Measurements from ENCODE around the gene SFRP4.

SFRP4 gene

DNA sequence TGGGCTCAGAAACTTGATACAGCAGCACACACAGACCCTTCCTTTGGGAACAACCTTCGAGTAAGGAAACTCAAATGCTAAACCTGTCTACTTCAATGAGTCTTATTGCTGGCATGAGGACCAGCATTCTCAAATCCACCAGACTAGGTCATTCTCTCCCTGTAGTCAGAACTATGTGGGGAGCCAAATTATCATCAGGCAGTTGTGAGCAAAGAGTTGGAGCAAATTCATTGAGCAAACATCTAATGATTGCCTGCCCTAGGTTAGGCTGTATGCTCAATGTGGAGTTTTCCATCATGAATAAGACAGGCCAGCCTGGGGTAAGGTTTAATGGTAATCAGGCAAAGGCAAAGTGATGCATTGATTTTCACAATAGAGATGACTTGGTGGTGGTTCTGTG, 7.4 kb upstream of the SFRP4 start:
- Histone ChIP-seq H3K27me3 (ENCODE audit: insufficient read depth, low read depth, severe bottlenecking) (no peaks in the 10 kb centered on the region), H3K4me3 (ENCODE audit: low read depth, low read length) (no peak overlapping the region), H3K9me3 (ENCODE audit: severe bottlenecking) (no peaks in the 10 kb centered on the region), H3K36me3 (no peaks in the 10 kb centered on the region; the same call in 1 of the 2 replicates), H3K27ac (no peak overlapping the region)
- TF ChIP-seq, protein P1, sequence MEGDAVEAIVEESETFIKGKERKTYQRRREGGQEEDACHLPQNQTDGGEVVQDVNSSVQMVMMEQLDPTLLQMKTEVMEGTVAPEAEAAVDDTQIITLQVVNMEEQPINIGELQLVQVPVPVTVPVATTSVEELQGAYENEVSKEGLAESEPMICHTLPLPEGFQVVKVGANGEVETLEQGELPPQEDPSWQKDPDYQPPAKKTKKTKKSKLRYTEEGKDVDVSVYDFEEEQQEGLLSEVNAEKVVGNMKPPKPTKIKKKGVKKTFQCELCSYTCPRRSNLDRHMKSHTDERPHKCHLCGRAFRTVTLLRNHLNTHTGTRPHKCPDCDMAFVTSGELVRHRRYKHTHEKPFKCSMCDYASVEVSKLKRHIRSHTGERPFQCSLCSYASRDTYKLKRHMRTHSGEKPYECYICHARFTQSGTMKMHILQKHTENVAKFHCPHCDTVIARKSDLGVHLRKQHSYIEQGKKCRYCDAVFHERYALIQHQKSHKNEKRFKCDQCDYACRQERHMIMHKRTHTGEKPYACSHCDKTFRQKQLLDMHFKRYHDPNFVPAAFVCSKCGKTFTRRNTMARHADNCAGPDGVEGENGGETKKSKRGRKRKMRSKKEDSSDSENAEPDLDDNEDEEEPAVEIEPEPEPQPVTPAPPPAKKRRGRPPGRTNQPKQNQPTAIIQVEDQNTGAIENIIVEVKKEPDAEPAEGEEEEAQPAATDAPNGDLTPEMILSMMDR (IDR thresholded peaks at IDR 0.05; ENCODE audit: low read depth, low read length) = no peak
- DNase-seq = no peak

DNA sequence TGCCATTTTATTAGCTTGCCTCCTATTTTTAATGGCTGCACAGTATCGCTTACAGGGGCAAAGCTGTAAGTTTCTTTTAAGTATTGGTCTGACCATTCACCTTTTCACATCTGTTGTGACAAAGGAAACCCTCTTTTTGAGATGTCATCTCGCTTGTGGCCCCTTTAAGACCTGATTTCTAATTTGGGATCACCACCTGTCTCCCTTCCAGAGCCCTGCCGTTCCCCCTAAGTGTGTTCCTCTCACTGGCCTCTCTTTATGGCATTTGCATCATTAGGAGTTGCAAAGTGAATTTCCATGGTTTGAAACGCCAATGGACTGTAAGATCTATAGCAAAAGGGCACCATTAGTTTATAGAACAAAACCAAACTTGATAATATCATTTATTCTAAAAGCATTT, 5.3 kb upstream of the SFRP4 start:
- no peaks in the 10 kb centered on the region for H3K27me3 ChIP-seq (ENCODE audit: insufficient read depth, low read depth, severe bottlenecking)
- TF ChIP-seq, protein P1 (IDR thresholded peaks at IDR 0.05; ENCODE audit: low read depth, low read length) = no peak
- no peak overlapping the region for H3K27ac ChIP-seq
- H3K36me3 ChIP-seq = no peaks in the 10 kb centered on the region; the same call in 1 of the 2 replicates
- no peaks in the 10 kb centered on the region for H3K9me3 ChIP-seq (ENCODE audit: severe bottlenecking)
- H3K4me3 ChIP-seq (ENCODE audit: low read depth, low read length) = no peak overlapping the region
- no peak for DNase-seq

DNA sequence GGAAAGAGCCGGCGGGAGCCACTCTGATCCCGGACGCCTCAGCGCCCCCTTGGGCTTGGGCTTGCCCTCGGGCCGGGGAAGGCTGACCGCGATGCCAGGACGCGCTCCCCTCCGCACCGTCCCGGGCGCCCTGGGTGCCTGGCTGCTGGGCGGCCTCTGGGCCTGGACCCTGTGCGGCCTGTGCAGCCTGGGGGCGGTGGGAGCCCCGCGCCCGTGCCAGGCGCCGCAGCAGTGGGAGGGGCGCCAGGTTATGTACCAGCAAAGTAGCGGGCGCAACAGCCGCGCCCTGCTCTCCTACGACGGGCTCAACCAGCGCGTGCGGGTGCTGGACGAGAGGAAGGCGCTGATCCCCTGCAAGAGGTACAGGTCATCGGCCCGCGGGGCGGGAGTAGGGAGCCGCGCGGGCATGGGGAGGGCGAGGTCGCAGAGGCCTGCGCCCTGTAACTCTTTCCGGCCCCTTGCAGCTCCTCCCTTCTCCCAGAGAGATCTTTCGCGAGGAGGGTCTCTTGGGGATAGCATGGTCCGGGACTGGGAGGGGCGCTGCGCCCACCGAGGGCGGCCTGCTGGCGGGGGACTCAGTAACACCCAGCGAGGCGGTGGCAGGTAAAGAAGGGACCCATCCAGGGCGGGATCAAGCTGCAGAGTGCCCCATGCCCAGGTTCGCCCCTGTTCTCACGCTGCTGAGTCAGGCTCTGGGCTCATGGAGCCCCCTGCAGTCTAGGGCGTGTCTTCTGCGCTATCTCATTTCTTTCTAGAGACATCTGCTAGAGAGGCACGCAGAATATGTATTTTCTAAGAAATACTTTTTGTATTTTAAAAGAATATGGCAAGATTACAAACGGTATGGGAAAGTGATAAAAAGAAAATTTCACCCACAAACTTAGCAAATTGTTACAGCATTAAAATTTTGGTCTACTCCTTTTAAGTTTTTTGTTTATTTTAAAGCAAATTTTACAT, 4.5 kb upstream of the SFRP4 start:
- TF ChIP-seq, protein P1 (IDR thresholded peaks at IDR 0.05; ENCODE audit: low read depth, low read length) = peak; percentile 44
- H3K27ac ChIP-seq = peak overlapping the region; percentile 74
- H3K4me3 ChIP-seq (ENCODE audit: low read depth, low read length) = peak overlapping the region; percentile 86

DNA sequence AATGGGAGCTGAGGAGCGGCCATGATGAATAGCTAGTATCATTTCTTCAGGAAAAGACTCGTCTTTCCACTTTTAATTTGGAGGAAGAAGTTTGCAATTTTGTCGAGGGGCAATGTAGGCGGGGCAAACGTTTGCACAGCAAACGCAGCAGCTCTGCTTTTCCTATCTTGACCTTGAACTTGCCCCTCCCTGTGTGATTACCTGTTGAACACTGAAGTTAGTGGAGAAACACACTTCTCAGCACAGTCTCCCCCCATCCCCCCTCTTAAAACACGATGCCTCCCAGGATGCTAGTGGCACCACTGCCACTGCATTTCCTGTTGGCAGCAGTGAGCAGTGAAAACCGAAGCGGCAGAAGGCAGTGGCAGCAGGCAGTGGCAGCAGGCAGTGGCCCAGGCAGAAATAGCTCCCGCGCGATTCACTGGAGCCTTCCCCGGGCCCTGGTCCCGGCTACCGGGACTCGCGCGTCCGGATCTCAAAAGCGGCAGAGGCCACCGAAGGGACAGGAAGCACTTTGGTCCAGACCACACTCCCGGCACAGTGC, 3.8 kb upstream of the SFRP4 start, which contains the start of gene EPDR1:
EPDR1 (plus strand) TSS at position 336 of the 544 bp plus-strand sequence. CDS start 300 bp downstream, outside the sequence.
- TF ChIP-seq, protein P1 (IDR thresholded peaks at IDR 0.05; ENCODE audit: low read depth, low read length) = peak; percentile 46
- peak within 1 kb of the TSS; percentile 86 for H3K4me3 ChIP-seq (ENCODE audit: low read depth, low read length)
- H3K27me3 ChIP-seq (ENCODE audit: insufficient read depth, low read depth, severe bottlenecking) = no peaks in the 10 kb centered on the region
- H3K27ac ChIP-seq = peak within 1 kb of the TSS; percentile 74
- H3K36me3 ChIP-seq = no peaks in the 10 kb centered on the region; the same call in 1 of the 2 replicates
- peak; percentile 73 for DNase-seq
- no peaks in the 10 kb centered on the region for H3K9me3 ChIP-seq (ENCODE audit: severe bottlenecking)

More for the DNA sequence above, 4.5 kb upstream of the SFRP4 start:
- DNase-seq = peak; percentile 57
- Histone ChIP-seq H3K9me3 (ENCODE audit: severe bottlenecking) (no peaks in the 10 kb centered on the region), H3K27me3 (ENCODE audit: insufficient read depth, low read depth, severe bottlenecking) (no peaks in the 10 kb centered on the region), H3K36me3 (no peaks in the 10 kb centered on the region; the same call in 1 of the 2 replicates)

DNA sequence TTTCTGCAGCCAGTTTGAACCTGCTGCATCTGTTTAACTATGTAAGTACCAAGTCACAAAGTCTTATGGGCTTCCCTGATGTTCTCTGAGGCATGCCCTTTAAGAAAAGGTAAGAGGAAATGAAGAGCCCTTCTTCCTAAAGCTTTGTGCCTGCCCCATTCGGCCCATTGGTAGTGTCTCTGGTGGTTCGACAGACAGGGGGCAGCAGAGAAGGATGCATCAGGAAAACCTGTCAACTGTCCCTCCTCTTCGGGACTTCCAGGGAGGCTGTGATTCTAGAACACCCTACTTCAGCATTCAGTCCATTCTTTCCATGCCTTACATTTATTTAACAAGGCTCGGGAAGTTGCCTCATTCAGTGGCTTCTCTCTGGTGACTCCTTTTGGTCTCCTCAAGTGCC, 1.9 kb upstream of the SFRP4 start:
- DNase-seq = no peak
- no peak overlapping the region for H3K27ac ChIP-seq
- H3K36me3 ChIP-seq = no peaks in the 10 kb centered on the region
- TF ChIP-seq, protein P1 (IDR thresholded peaks at IDR 0.05; ENCODE audit: low read depth, low read length) = 0 out of 2 replicates have a peak, but pooled peaks have one; percentile 24
- H3K27me3 ChIP-seq (ENCODE audit: insufficient read depth, low read depth, severe bottlenecking) = no peaks in the 10 kb centered on the region
- H3K4me3 ChIP-seq (ENCODE audit: low read depth, low read length) = no peak overlapping the region
- no peaks in the 10 kb centered on the region for H3K9me3 ChIP-seq (ENCODE audit: severe bottlenecking)
